Measurements from ENCODE around the gene SPSB1.

The SPSB1 gene

GRCh38 chr1:9275567-9276034 is 17.1 kb upstream of the SPSB1 start:
- in situ Hi-C loops (cut with HindIII; ENCODE audit: low sequenced_read_pairs) = no loop called here

DNA sequence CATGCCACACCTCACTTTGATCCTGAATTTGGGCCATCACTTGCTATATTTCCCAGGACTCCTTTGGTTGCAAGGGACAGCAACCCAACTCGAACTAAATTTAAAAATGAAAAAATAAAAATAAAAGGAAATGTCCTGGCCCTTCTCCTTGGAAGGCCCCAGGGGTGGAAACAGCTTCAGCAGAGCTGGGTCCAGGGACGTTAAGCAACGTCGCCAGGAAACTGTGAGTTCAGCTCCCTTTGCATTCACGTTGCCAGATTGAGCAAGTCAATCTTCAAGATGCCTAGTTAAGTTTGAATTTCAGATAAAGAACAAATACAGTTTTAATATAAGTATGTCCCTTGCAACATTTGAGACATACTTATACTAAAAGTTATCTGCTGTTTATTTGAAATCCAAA is 14.6 kb upstream of the SPSB1 start:
- in situ Hi-C loops (cut with HindIII; ENCODE audit: low sequenced_read_pairs) = no loop called here

DNA sequence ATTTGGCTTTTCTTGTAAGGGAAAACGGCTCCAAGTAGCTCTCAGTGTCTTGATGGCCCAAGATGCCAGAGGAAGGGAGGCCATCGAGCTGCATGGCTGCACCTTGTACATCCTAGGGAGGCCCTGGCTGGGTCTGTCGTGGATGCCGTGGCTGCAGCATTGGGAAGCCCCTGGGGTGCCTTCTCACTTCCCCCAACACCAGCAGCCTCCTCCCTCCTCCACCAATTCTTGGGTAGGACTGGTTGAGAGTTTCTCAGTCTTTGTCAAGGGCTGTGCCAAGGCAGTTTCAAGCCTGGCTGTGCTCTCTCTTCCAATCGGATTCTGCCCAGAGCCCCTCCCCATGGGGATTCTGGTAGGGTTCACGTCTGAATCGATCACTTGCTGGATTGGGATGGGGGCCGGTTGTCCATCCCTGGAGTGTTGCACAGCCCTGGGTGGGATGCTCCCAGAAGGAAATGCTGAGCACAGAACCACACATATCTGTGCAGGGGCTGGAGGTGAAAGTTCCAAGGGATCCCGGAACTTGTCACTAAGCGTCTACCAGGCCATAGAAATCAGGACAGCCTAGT is 14.0 kb upstream of the SPSB1 start:
- in situ Hi-C loops (cut with HindIII; ENCODE audit: low sequenced_read_pairs) = no loop called here

- in situ Hi-C loops (cut with HindIII; ENCODE audit: low sequenced_read_pairs) = no loop called here
These were observed 13.4 kb upstream of the SPSB1 start for GRCh38 chr1:9279172-9279840.

DNA sequence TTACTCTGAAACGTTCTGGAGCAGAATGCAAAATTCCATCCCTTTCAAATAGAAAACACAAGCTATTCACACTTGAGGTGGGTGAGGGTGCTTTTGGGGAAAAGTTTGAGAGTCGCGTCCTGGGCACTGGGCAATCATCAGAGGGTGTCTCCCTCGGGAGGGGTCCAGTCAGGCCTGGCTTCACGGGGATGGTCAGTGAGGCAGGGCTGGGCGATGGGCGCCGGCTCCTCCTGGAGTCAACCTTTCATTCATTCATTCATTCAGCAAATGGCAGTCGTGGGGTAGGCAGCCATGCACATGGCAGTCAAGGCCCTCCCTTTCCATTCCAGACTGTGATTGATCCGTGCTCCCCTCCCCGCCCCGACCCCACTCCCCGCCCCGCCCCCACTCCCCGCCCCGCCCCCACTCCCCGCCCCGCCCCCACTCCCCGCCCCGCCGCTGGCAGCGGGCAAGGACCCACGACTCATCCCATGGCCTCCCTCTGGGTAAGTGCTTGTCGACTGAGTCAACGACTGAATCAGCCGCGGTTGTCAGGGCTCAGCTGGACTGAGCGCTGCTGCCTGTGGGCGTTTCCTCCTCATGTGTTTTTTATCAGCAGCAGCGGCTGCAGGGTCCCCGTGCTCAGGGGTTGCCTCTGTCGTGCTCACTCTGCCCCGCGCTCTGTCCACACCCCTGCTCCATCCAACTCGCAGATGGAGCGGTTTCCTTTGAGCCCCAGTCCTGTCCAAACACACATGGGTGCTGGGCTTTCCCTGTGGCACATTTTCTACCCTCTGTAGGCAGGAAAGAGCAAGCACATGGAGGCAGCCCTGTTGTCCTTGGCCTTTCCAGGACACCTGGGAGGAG is 12.5 kb upstream of the SPSB1 start:
- in situ Hi-C loops (cut with HindIII; ENCODE audit: low sequenced_read_pairs) = no loop called here

GRCh38 chr1:9281071-9281827 is 11.4 kb upstream of the SPSB1 start:
- in situ Hi-C loops (cut with HindIII; ENCODE audit: low sequenced_read_pairs) = no loop called here

DNA sequence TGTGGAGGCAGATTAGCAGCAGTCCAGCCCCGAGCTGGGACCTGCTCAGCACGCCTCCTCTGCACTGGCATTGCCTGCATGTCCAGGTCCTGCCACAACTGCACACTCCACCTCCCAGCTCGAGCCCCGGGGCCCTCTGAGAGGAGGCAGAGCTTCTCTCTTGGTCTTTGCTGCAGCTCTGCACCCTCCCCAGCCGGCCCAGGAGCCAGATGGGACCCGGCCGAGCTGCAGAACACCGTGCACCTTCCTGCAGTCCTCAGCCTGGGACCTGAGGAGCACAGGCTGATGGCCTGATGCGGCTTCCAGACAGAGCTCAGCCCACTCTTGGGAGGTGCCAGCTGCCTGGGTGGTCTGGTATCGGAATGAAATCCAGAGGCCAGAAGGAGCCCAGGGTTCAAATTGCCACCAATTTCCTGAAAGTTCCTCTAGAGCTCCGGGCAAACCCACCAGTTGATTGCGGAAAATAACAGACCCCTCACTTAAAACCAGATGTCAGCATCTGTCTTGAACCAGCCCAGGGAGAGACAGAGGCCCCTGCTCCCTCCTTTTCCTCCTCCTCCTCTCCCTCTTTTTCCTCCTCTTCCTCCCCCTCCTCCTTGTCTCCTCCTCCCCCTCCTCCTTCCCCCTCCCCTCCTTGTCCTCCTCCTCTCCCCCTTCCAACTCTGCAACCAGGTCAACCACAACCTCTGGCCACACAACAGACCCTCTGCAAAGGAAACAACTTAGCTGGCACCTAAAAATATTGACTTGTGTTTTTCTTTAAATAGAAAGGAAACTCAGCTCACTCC is 10.6 kb upstream of the SPSB1 start:
- in situ Hi-C loops (cut with HindIII; ENCODE audit: low sequenced_read_pairs) = no loop called here

GRCh38 chr1:9282696-9282955 is 10.1 kb upstream of the SPSB1 start:
- in situ Hi-C loops (cut with HindIII; ENCODE audit: low sequenced_read_pairs) = no loop called here

GRCh38 chr1:9284061-9284460 is 8.6 kb upstream of the SPSB1 start:
- in situ Hi-C loops (cut with HindIII; ENCODE audit: low sequenced_read_pairs) = no loop called here

GRCh38 chr1:9286556-9286955 is 6.1 kb upstream of the SPSB1 start:
- in situ Hi-C loops (cut with HindIII; ENCODE audit: low sequenced_read_pairs) = no loop called here

GRCh38 chr1:9289090-9289534 is 3.6 kb upstream of the SPSB1 start:
- in situ Hi-C loops (cut with HindIII; ENCODE audit: low sequenced_read_pairs) = no loop called here

GRCh38 chr1:9289711-9290485 is 2.8 kb upstream of the SPSB1 start:
- in situ Hi-C loops (cut with HindIII; ENCODE audit: low sequenced_read_pairs) = no loop called here

DNA sequence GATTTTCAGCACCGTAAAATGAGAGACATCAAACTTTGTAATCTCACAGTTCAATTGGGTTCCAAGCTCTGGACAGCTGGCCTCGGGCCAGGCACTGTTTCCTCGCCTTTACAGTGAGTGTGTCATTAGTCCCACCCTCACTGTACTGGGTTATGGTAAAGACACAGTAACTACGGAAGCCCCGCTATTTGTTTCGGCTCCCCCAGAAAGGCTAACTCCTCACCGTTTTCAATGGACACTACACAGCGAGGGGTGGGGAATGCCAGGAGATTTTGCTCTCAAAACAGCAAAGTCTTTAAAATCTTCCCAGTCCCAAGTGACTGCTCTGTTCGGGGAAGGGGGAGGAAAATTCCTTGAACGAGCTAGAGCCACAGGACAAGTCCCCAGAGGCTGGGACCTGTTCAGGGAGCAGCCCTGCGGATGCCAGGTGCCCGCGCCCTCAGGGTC is 757 bp upstream of the SPSB1 start:
- in situ Hi-C loops (cut with HindIII; ENCODE audit: low sequenced_read_pairs) = no loop called here

DNA sequence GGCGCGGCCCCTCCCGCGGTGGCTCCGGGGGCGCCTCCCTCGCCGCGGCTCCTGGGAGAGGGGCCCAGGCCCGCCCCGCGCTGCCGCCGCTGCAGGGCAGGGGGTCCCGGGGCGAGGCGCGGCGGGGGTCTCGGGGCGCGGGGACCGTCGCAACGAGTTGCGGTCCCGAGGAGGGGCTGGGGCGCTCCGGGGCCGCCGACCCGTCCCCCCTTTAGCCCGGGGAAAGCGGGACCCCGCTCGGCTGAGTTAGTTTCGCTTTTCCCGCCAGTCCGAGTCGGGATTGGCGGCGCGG is 493 bp downstream of the SPSB1 start:
- in situ Hi-C loops (cut with HindIII; ENCODE audit: low sequenced_read_pairs) = no loop called here

- in situ Hi-C loops (cut with HindIII; ENCODE audit: low sequenced_read_pairs) = no loop called here
These were observed 1.1 kb downstream of the SPSB1 start for GRCh38 chr1:9293533-9294404.

DNA sequence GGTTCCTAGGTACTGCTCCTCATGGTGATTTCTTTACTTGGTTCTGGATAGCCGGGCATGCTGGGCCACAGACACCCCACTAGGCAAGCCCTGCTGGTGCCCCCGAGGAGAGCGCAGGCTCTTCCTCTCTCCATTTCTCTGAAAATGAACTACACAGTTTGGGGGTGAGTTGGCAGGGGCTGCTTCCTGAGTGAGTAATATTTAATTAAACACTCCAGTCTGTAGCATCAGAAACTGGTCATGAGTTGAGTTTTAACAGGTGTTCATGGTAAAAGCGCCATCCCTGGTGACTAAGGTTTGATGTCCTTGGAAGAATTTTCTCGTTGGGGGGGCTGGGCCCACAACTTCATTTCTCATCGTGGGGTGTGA is 1.7 kb downstream of the SPSB1 start:
- in situ Hi-C loops (cut with HindIII; ENCODE audit: low sequenced_read_pairs) = no loop called here

GRCh38 chr1:9294910-9295636 is 2.4 kb downstream of the SPSB1 start:
- in situ Hi-C loops (cut with HindIII; ENCODE audit: low sequenced_read_pairs) = no loop called here

DNA sequence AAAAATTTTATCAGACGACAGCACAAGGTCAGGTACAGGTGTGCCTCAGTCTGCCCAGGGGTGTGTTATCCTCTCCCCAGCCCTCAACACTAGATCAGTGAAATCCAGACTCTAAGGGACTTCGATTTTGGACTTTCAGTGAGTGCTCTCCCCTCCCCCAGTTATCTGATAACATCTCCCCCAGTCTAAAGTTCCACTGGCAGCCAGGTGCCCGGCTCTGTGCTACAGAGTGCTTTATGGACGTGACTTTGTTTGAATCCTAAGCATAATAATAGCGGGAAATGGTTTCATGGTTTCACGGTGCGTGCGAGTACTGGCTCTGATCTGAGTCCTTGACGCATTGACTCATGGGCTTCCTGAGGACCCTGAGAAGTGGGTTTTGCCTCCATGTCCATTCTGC is 3.2 kb downstream of the SPSB1 start:
- in situ Hi-C loops (cut with HindIII; ENCODE audit: low sequenced_read_pairs) = no loop called here

GRCh38 chr1:9296850-9297249 is 4.2 kb downstream of the SPSB1 start:
- in situ Hi-C loops (cut with HindIII; ENCODE audit: low sequenced_read_pairs) = no loop called here
